Bone marrow (tissue), 2 donors: ENCODE data around the gene MEOX2.

ENCODE experiments used
- DNase-seq, 2 donors: peaks; one replicate each; lab custom pipeline; 2025; lab: John Stamatoyannopoulos, UW

The MEOX2 gene

GRCh38 chr7:15610503-15610902 lies 76.0 kb downstream of the MEOX2 start:
- DNase-seq = no peak

DNA sequence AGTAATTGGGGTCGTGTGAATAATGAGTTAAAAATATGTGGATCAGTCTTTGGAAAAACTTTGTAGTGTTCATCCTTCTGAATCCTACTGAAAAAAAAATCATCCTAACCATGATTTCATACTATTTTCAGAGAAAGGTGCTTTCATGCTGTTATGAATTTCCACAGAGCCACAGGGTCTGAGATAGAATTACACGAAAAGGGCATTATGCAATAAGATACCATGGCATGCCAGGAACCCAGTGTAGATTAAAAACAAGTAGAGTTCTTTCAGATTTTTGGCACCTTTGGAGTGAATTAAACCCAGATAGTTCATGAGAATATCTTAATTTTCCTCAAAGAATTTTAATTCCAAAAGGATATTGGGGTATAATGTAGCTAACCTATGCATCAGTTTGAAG lies 77.2 kb downstream of the MEOX2 start:
- no peak for DNase-seq

- no peak for DNase-seq
These were observed 78.8 kb downstream of the MEOX2 start for GRCh38 chr7:15607529-15608210.

- DNase-seq = no peak
These were observed 79.9 kb downstream of the MEOX2 start for GRCh38 chr7:15606561-15606960.

DNA sequence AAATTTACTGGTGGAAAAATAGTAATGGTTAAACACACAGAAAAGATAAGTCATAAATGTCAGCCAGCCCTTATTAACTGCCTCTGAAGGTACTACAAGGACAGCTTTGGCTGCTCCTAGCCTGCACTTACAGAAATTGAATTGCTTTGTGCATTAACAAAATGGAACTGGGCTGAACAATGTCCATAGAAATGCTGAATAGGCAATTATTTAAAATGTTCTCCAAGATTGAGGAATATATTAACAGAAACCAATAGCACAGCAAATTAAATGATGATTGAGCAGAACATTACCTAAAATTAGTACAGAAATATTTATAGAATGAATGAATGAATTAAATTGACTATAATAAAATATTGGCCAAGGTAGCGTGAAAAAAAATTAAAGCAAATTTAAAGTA lies 82.3 kb downstream of the MEOX2 start:
- no peak for DNase-seq

DNA sequence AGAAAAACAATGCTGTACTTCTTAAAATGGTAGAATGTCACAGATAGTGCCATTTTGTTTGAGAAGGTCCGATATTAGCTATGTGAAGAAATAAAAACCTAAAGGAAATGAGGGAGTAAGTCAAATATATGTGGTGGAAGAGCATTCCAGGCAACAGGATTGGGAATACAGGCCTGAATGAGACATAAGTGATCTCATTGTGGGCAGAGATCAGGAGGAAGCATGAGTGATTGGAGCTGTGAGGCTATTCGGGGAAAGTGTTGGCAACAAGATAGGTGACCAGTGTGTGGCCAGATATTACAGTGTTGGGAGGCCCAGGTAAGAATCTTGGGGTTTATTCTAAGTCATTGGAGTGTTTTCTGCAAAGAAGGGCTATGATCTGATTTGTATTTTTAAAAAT lies 83.4 kb downstream of the MEOX2 start:
- DNase-seq = no peak

DNA sequence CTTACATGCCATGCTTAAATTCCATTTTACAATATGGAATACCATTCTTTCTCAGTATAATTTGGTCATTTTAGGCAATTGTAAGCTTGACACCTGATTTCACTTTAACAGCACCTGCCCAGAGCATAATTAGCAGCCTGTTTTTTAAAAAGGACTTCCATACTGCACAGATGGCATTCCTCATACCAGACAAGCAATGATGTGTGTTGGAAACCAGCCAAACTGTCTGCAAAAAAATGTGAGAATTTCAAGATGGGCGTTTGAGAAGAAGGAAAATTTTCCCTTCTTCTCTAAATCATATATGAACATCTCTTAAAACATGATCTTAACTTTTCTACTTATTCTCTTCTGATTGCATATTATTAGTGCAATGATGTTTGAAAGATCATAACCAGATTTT lies 84.2 kb downstream of the MEOX2 start:
- DNase-seq = no peak

DNA sequence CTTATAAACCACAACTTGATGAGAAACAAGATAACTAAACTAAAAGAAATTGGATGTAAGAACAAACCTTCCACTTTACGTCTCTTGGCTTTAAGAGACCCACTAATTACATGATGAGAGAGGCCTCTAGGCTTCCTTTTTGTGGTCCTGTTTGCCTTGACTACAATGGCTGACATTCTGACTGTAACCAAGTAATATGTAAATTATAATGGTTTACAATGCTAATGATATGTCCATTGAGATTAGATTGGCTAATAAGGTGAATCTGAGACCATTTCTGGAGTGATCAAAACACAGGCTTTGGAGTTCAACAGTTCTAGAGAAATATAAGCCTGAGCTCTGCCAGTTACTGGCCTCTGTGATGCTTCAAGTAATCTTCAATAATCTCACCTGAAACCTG lies 85.3 kb downstream of the MEOX2 start:
- DNase-seq = no peak

DNA sequence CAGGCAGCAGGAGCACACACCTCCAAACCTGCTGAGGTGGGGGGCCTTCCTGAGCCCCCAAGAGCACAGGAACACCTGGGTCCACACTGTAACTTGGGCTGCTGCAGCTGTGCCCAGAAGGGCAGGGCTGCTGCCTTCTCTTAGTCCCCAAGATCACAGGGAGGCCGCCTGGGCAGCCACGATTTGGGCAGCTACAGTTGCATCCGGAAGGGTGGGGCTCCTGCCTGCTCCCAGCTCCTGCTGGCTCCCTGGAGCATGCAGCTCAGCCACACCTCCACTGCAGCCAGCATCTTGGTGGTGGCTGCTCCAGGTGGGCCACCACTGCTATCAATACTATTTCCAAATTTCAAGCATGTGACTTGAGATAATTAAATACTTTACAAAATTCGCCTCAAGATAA lies 86.2 kb downstream of the MEOX2 start:
- DNase-seq = no peak

- DNase-seq = no peak
These were observed 92.0 kb downstream of the MEOX2 start for GRCh38 chr7:15594461-15594860.

DNA sequence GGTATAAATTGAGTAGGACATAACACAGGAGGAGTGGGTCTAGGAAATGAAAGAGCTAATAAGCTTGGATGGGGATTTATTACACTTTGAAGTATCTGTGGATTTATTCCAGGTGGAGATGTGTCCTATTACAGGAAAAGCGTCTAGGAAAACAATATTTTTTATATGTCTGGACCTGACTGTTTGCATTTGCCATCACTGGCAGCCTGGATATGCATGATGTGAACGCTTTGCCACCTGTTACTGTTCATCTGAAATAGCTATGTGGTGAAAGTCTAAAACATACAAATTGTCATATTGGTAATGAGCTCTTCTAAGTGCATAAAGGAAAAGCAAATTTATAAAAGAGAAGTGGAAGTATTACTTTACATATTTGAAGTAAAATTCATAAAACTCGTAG lies 93.1 kb downstream of the MEOX2 start:
- no peak for DNase-seq

- DNase-seq = no peak
These were observed 100.2 kb downstream of the MEOX2 start for GRCh38 chr7:15586266-15586665.

GRCh38 chr7:15584575-15584974 lies 101.9 kb downstream of the MEOX2 start:
- no peak for DNase-seq

DNA sequence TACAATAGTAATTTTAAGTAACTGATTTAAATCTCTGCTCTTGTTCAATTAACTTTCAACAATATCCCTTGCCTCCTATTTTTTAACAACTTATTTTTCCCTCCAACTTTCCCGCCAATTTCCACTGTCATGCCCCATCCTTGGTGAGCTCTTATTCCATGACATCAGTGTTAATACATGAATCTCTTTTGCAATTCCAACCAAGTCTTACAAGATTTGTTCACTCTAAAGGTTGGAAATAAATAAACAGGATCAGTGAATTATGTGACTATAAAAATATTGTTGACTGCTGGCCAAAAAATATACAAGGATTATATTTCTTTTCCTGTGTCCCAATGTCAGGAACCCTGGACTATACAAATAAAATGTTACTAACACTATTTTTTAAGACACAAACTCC lies 103.7 kb downstream of the MEOX2 start:
- no peak for DNase-seq

DNA sequence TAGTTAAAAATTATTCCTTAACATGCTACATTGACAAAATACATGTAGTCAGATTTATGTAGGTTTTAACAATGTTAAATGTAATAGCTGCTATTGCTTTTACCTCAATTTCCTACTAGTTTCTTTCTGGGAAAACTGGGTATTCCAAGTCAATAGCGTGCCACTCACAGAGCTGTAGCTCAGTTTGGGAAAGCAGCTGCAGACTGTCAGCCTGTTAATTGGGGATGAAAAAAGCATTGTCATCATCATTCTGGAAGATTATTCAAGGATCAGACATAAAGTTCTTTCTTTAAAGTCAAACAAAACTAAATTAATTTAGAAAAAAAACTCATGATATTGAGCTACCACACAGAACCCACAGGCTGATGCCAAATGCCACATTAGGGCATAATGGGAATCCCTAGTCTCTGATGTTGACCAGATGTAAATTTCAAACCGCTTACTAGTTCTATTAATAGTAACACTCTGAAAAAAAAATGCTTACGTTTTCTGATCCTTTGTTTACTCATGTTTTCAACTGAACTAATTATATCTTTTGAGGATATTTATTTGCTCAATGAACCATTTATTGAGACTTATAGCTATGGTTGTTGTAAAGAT lies 105.0 kb downstream of the MEOX2 start:
- DNase-seq = no peak

DNA sequence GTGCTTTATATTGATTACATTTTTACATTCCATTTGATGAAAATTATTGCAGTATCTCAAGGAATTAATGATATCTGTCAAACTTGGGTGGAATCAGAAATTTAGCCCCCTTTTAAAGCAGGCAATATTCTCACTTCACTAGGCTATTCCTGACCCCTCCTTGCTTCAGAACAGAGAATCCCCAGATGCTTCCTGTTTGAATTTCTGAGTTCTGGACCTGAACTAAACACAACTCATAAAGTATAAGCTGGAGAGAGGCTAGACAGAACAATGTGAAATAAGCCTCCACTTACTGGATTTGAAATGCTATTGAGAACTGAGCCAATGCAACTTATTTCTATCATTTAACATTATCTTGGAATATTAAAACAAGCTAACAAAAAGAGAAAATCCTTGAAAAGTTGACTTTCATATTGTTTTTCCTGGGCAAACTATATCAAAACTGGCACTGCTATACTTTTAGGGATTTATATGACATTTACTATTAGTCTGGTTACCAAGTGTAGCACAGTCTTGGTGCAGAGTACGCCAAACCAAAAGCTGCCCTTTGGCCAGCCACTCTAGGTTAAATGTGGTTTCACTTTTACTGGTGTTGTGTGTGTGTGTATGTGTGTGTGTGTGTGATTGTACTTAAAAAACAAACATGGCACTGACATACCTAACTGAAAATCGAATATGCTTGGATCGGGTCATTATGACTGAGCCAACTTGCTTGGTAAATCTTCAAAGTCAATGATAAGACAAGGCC lies 105.7 kb downstream of the MEOX2 start:
- DNase-seq = no peak

- no peak for DNase-seq
These were observed 108.9 kb downstream of the MEOX2 start for GRCh38 chr7:15577600-15577999.

DNA sequence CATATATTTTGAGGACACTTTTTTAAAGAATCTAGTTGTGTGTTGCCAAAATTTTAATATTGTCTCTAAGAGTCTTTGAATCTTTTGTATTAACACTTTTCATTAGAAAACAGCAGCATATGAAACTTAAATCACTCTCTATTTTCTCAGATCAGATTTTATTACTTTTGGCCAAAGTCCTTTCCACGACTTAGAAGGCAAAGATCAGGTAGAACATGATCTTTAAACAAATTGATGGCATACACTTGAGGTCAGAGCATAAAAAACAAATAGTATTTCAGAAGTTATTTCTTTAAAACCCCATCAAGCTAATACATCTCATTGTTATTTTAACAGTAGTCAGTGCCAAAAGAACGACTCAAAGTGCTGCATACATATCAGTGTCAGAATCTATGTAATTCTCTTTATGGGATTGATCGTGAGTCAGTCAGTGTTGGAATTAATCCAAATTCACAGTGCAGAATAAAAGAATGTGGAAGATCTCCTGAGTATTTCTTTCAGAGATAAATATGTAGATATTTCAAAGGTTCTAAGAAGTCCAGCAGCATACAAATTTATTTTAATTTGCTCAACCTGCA lies 115.1 kb downstream of the MEOX2 start:
- no peak for DNase-seq

DNA sequence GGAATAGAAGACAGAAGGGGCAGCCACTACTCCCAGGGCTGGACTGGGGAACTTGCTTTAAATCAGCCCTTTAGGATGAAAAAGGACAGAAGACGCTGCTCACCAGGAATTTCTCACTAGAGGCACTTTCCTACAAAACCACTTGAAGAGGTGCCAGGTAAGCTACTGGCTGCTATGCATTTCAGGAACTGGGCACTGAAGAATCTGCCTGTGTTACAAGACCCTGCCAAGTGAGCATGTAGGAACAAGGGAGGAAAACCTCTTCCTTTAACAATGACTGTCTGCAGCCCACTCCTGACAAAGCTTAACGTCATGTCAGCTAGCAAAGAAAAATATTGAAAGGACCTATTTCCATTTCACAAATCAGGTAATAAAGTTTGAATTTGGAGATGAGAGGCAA lies 118.8 kb downstream of the MEOX2 start:
- DNase-seq = no peak

DNA sequence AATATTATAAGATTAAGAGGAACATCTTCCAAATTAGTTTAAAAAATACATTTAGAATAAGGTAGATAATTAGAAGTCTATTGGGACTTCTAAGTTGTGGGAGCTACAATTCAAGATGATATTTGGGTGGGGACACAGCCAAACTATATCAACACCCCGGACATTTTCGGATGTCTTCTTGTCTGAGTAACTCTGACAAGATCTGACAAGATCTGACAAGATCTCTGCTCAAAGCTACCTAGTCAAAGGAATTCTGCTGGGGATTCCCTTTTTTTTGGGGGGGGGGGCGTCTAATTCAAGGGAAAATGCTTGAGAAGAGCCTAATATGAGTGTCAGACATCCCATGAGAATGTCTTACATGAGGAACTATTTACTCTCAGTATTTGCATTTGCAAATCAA lies 119.4 kb downstream of the MEOX2 start:
- no peak for DNase-seq

DNA sequence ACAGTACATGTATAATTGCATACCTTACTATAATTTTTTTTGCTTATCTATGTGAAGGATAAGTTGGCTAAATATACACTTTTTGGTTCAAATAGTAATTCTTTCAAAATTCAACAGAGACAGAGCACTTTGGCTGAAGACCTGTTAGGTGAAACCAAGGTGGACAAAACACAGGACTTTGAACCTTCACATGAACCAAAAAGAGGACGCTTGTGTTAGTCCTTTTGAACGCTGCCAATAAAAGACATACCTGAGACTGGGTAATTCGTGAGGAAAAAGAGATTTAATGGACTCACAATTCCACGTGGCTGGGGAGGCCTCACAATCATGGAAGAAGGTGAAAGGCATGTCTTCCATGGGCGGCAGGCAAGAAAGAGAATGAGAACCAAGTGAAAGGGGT lies 120.0 kb downstream of the MEOX2 start:
- DNase-seq = no peak

DNA sequence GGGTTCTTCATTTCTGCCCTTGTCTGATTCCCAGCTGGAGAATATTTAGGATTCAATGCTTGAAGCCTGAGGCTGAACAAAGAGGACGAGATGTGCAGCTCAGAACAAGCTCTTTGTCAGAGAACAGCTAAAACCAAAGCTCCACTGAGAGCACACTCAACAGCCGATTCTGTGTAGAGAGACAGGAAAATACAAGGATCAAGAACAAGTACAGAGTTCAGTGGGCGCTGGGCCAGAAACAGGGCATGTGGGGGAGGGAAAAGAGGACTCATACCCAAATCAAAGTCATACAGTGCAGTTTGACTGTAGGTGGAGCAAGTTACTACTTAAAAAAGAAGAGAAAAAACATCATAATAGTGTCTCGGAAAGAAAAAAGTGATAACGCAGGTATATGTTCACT lies 124.6 kb downstream of the MEOX2 start, which contains the start of gene AGMO:
TSS of gene AGMO (minus strand) at position 181 of the 400 bp plus-strand sequence.
- DNase-seq = no peak
